HepG2 (cell line): ENCODE data around the gene ZNRF3. TPM values are rescaled to one million over a fixed set of nuclear protein-coding genes. Genes with fewer than 3 reads are reported as not detected.
A peak's percentile ranks its signal among the peaks of the same experiment; 100 is the strongest.

Source experiments
- ATAC-seq: fragments of 200-7000 bp; cut with Tn5 transposase; 3 replicates; pipeline ENCODE4 v1.9.1; 2020; ENCODE audit warnings: mild to moderate bottlenecking, moderate library complexity
- BruUV-seq: library from RNA; stranded (reverse); fragments of 400-500 nt; replicated peaks from 2 replicates; lab custom pipeline; 2021; lab: Mats Ljungman, UMichigan
- CTCF ChIA-PET: fragments of 300-600 bp; formaldehyde crosslinking; extraction: SDS; loops from one replicate; lab custom pipeline; 2021; ENCODE audit warnings: low total read pairs, inconsistent platforms, low intra/inter-chr PET ratio; lab: Yijun Ruan, JAX
- POLR2A ChIA-PET: fragments of 350-600 bp; sonication (Branson Sonifier 250); formaldehyde crosslinking; loops from one replicate; lab custom pipeline; 2020; ENCODE audit warnings: antibody characterized with exemption, inconsistent platforms; lab: Yijun Ruan, JAX
- DNase-seq: peaks from one replicate; pipeline ENCODE4 v3.0.0-alpha.2; 2015; ENCODE audit warnings: low spot score
- FAIRE-seq: peaks from 3 replicates; lab custom pipeline; 2011; peaks lifted over from hg19 to GRCh38; lab: Jason Lieb, UNC
- H2AFZ ChIP-seq: one replicate; pipeline ENCODE4 v1.6.1; 2011; ENCODE audit warnings: low read length, inconsistent platforms
- H3K27ac ChIP-seq: fragments of 300-600 bp; 3 replicates; pipeline ENCODE4 v1.8.0; 2011; ENCODE audit warnings: mixed run types, mild to moderate bottlenecking, mixed read lengths, low read length, inconsistent platforms; ENCODE audit not compliant: insufficient read depth; ENCODE audit errors: extremely low read length
- H3K27me3 ChIP-seq, 2 experiments: fragments of 200-600 bp in 1 of 2; 2 replicates in 1 of 2; 3 replicates in 1 of 2; pipeline versions ENCODE4 v1.6.0 to v1.8.0; 2011; ENCODE audit warnings: low read length in 2 of 2, mild to moderate bottlenecking in 2 of 2, moderate library complexity in 2 of 2, inconsistent platforms in 1 of 2; ENCODE audit not compliant: insufficient read depth in 2 of 2, control insufficient read depth in 1 of 2
- H3K36me3 ChIP-seq, 2 experiments: fragments of 200-600 bp in 1 of 2; replicated peaks in 1 of 2; 2 replicates in 1 of 2; 3 replicates in 1 of 2; pipeline versions ENCODE4 v1.5.1 to v1.8.0; 2011; ENCODE audit warnings: low read length in 2 of 2, inconsistent platforms in 1 of 2; ENCODE audit not compliant: insufficient read depth in 2 of 2, control insufficient read depth in 1 of 2
- H3K4me1 ChIP-seq: 2 replicates; pipeline ENCODE4 v1.5.1; 2012; ENCODE audit warnings: low read length, inconsistent platforms; ENCODE audit not compliant: insufficient read depth
- H3K4me2 ChIP-seq: 2 replicates; pipeline ENCODE4 v1.6.0; 2011; ENCODE audit warnings: low read depth, low read length, inconsistent platforms
- H3K4me3 ChIP-seq, 3 experiments: fragments of 200-600 bp in 1 of 3; sonication (generic), shearing (Covaris generic) in 1 of 3; replicated peaks in 1 of 3; 2 replicates each; pipeline ENCODE4 v1.5.1; 2011 to 2016; ENCODE audit warnings: low read length in 3 of 3, inconsistent platforms in 2 of 3, low read depth in 2 of 3, mild to moderate bottlenecking in 2 of 3, control low read depth in 1 of 3, mixed read lengths in 1 of 3; ENCODE audit not compliant: insufficient read depth in 1 of 3
- H3K79me2 ChIP-seq: one replicate; pipeline ENCODE4 v1.6.1; 2011; ENCODE audit warnings: low read length, inconsistent platforms; ENCODE audit not compliant: insufficient read depth
- H3K9ac ChIP-seq: 2 replicates; pipeline ENCODE4 v1.6.0; 2011; ENCODE audit warnings: mild to moderate bottlenecking, low read depth, low read length, inconsistent platforms; ENCODE audit not compliant: insufficient read depth
- H3K9me3 ChIP-seq: 2 replicates; pipeline ENCODE4 v1.5.1; 2012; ENCODE audit warnings: mild to moderate bottlenecking, low read length
- H4K20me1 ChIP-seq: 2 replicates; pipeline ENCODE4 v1.6.0; 2011; ENCODE audit warnings: inconsistent platforms, mild to moderate bottlenecking, low read length, moderate library complexity; ENCODE audit not compliant: insufficient read depth
- ARNTL ChIP-seq: sonication (generic); formaldehyde crosslinking; IDR thresholded peaks from 2 replicates; pipeline ENCODE4 v1.4.0; 2020; ENCODE audit warnings: mild to moderate bottlenecking, missing genetic modification reagents
- FOSL2 ChIP-seq: sonication (generic); formaldehyde crosslinking; IDR thresholded peaks from 2 replicates; pipeline ENCODE4 v1.4.0; 2020; ENCODE audit warnings: missing genetic modification reagents
- HMGXB4 ChIP-seq, 2 experiments: sonication (generic) in 1 of 2; formaldehyde crosslinking in 1 of 2; IDR thresholded peaks; 2 replicates each; pipeline versions ENCODE4 v1.4.0 to v1.6.1; 2018 to 2020; ENCODE audit warnings: missing genetic modification reagents in 2 of 2, borderline replicate concordance in 1 of 2, low read depth in 1 of 2, mild to moderate bottlenecking in 1 of 2, missing biosample characterization in 1 of 2
- RBM22 ChIP-seq: fragments of 200-400 bp; formaldehyde crosslinking; optimal IDR thresholded peaks from 2 replicates; pipeline ENCODE3; 2017; ENCODE audit warnings: mild to moderate bottlenecking, low read length, moderate library complexity
- ZNF784 ChIP-seq: sonication (generic); formaldehyde crosslinking; IDR thresholded peaks from 2 replicates; pipeline ENCODE4 v1.5.1; 2020; ENCODE audit warnings: missing genetic modification reagents, mild to moderate bottlenecking, borderline replicate concordance
- WGBS: methylation state at CpG from one replicate; pipeline ENCODE4 v1.1.6; 2017; ENCODE audit warnings: low lambda C conversion rate; 5-methylcytosine and 5-hydroxymethylcytosine counted together
- in situ Hi-C: cut with HindIII; loops from 2 replicates; pipeline ENCODE4 v1.10.0; 2017; ENCODE audit warnings: low pct_unique_long_range_greater_than_20kb; ENCODE audit not compliant: extremely low pct_ligation_motif_present
- intact Hi-C: fragments of 100-400 bp; cut with micrococcal nuclease; formaldehyde crosslinking; loops from one replicate; pipeline ENCODE4 v1.10.0; 2022; ENCODE audit not compliant: unreplicated experiment
- polyA plus RNA-seq, 8 experiments: library from polyadenylated mRNA; depleted of rRNA in 3 of 8; stranded (reverse) in 7 of 8; unstranded in 1 of 8; fragments of >200 nt; fragmentation: Illumina TruSeq in 4 of 8; extraction: Trizol in 4 of 8; gene quantifications; 2 replicates each; pipeline versions ENCODE4 v1.2.1 to v1.2.3, GENCODE V29; 2011 to 2016; ENCODE audit warnings: low read depth in 4 of 8, missing spikeins in 1 of 8, mixed read lengths in 1 of 8; ENCODE audit not compliant: insufficient read depth in 1 of 8
- total RNA-seq, 5 experiments: library from RNA; depleted of rRNA; stranded (reverse); fragments of >200 nt; fragmentation: Illumina TruSeq; extraction: Trizol; gene quantifications; 2 replicates each; pipeline ENCODE4 v1.2.3, GENCODE V29; 2016; ENCODE audit warnings: low read depth in 1 of 5

Gene ZNRF3
- total and polyA plus RNA-seq, 2 of the 13 experiments (the other 11 are each of a cell fraction or from before 2014, with no cell fraction given), result 20.3 to 36.7 TPM

DNA sequence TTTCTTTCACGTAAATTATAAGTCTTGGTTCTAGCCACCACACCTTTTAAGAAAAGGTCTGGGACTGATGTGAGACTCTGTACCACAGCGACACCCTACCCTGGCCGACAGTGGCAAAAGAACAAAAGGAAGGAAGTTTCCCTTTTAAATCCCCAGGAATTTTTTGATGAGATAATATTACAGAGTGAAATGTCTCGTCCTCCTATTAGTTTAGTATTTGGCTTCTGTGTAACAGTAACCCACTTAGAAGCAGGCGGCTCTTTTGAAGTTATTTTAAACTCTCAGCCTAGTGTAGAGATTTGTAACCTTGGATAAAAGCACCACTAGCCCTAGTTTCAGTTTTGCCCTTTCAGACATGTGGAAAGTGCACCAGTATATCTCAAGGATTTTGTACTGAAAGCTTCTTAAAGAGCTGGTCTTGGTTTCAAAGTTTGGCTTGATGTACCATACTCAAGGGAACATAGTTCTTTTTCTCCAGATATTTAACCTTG is 94.2 kb downstream of the ZNRF3 start (continued):
- peak in 1 of 2 experiments; percentile 55; a peak in 1 of 4 replicates for TF ChIP-seq HMGXB4 (CRISPR knock-in tag; IDR thresholded peaks at IDR 0.05; ENCODE audit: borderline replicate concordance in 1 of 2, low read depth in 1 of 2)

DNA sequence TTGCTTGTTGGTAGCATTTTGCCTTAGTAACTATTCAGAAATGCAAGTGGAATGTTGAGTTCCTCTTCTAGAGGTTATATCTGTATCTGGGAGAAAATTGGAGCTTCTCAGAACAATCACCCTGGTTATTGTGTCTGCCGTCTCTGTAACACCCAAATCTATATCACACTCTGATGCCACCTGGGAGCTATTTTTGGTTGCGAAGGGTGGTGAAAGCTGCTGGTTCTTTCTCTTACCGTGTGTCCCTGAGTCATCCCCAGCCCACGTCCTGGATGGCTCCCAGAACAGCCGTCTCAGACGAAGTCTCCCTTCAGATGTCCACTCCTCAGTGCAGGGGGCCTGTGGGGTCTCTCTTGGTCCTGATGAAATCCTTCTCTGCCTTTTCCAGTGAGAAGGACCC is 94.8 kb downstream of the ZNRF3 start:
- ChIA-PET POLR2A (interaction anchor here (0.6 to 2.5 kb wide), 7 partner anchors 27 to 204 kb away, joined by 3 to 12 read pairs (median 3); no protein-coding TSS in a partner anchor), CTCF (no interaction called here)
- H4K20me1 ChIP-seq, result no peaks in the 10 kb centered on the region
- peak overlapping the region; percentile 52 for H3K9ac ChIP-seq
- FAIRE-seq (no peak), ATAC-seq (no peak), DNase-seq (no peak)
- intact Hi-C loops (no loop called here), in situ Hi-C loops (no loop called here)
- peak overlapping the region in 1 of 3 experiments; percentile 51; a peak in 1 of 6 replicates for H3K4me3 ChIP-seq
- TF ChIP-seq ZNF784 (CRISPR knock-in tag) (0 out of 2 replicates have a peak, but pooled peaks have one; percentile 2), FOSL2 (CRISPR knock-in tag) (peak; percentile 53), ARNTL (CRISPR knock-in tag) (no peak), RBM22 (peak; percentile 51)
- H3K27ac ChIP-seq, result peak overlapping the region; percentile 87
- H3K4me1 ChIP-seq, result peaks cover 100% of the 10 kb centered on the region
- H3K9me3 ChIP-seq, result no peaks in the 10 kb centered on the region
- no peaks in the 10 kb centered on the region for H3K27me3 ChIP-seq
- H3K79me2 ChIP-seq, result peaks cover 87% of the 10 kb centered on the region
- BruUV-seq, result no TSS peak
- H3K36me3 ChIP-seq, result peaks cover 0 to 2% of the 10 kb centered on the region in 2 experiments; a peak in 2 of 5 replicates
- H2AFZ ChIP-seq, result no peak overlapping the region
- peak overlapping the region; percentile 61 for H3K4me2 ChIP-seq
- WGBS, result 41% methylated on average over 6 of the region's 6 CpGs
